B cell (primary cell): ENCODE data around the gene MBIP. TPM values are rescaled to one million over a fixed set of nuclear protein-coding genes. Genes with fewer than 3 reads are reported as not detected.

Experiments used
- ATAC-seq: fragments of 200-7000 bp; cut with Tn5 transposase; one replicate; pipeline ENCODE4 v1.10.0; 2021; ENCODE audit warnings: low read depth, mild to moderate bottlenecking, moderate number of reproducible peaks, moderate library complexity
- CTCF ChIA-PET: fragments of 350-600 bp; sonication (Branson Sonifier 250); formaldehyde crosslinking; loops from one replicate; lab custom pipeline; 2021; ENCODE audit warnings: antibody characterized with exemption, inconsistent platforms; lab: Charles Lee
- POLR2A ChIA-PET: fragments of 350-600 bp; sonication (Branson Sonifier 250); formaldehyde crosslinking; loops from one replicate; lab custom pipeline; 2021; ENCODE audit warnings: antibody characterized with exemption; lab: Charles Lee
- DNase-seq: peaks from one replicate; pipeline ENCODE4 v3.0.0; 2013
- H2AFZ ChIP-seq: 2 replicates; pipeline ENCODE4 v1.6.1; 2012; ENCODE audit warnings: mild to moderate bottlenecking, low read depth, low read length; ENCODE audit not compliant: insufficient read depth, poor library complexity, severe bottlenecking
- H3K27ac ChIP-seq, 2 donors: 1 replicate in 1 of 2; 2 replicates in 1 of 2; pipeline ENCODE4 v1.5.1; 2012 to 2013; ENCODE audit warnings: low read length in 2 of 2, mild to moderate bottlenecking in 2 of 2, moderate library complexity in 1 of 2
- H3K27me3 ChIP-seq, 4 experiments: fragments of 200-600 bp in 1 of 4; sonication (generic) in 1 of 4; replicated peaks in 1 of 4; 1 replicate in 2 of 4; 2 replicates in 2 of 4; pipeline versions ENCODE4 v1.6.1 to v1.7.0; 2013 to 2016; ENCODE audit warnings: low read length in 3 of 4, mild to moderate bottlenecking in 2 of 4, mixed read lengths in 1 of 4, moderate library complexity in 1 of 4; ENCODE audit not compliant: insufficient read depth in 4 of 4, control insufficient read depth in 3 of 4; ENCODE audit errors: control extremely low read depth in 1 of 4
- H3K36me3 ChIP-seq, 2 experiments: replicated peaks in 1 of 2; 1 replicate in 1 of 2; 2 replicates in 1 of 2; pipeline versions ENCODE4 v1.6.1 to v1.7.1; 2013; ENCODE audit warnings: low read length in 1 of 2; ENCODE audit not compliant: insufficient read depth in 2 of 2, control insufficient read depth in 1 of 2; ENCODE audit errors: control extremely low read depth in 1 of 2, extremely low read depth in 1 of 2
- H3K4me1 ChIP-seq, 2 donors: fragments of 200-600 bp in 1 of 2; sonication (generic) in 1 of 2; 1 replicate in 1 of 2; 2 replicates in 1 of 2; pipeline versions ENCODE4 v1.5.1 to v1.6.1; 2013 to 2017; ENCODE audit warnings: low read length in 2 of 2; ENCODE audit not compliant: control insufficient read depth in 2 of 2, insufficient read depth in 2 of 2
- H3K4me2 ChIP-seq: replicated peaks from 2 replicates; pipeline ENCODE3; 2012; ENCODE audit warnings: mild to moderate bottlenecking, low read depth, low read length; ENCODE audit not compliant: poor library complexity, severe bottlenecking
- H3K4me3 ChIP-seq, 5 experiments: fragments of 200-600 bp in 1 of 5; sonication (generic) in 1 of 5; 1 replicate in 3 of 5; 2 replicates in 2 of 5; pipeline versions ENCODE4 v1.5.1 to v1.7.0; 2011 to 2016; ENCODE audit warnings: low read length in 4 of 5, mild to moderate bottlenecking in 4 of 5, low read depth in 2 of 5, control low read depth in 1 of 5, moderate library complexity in 1 of 5; ENCODE audit not compliant: insufficient read depth in 1 of 5; ENCODE audit errors: control extremely low read depth in 1 of 5, extremely low read depth in 1 of 5
- H3K79me2 ChIP-seq: fragments of 200-600 bp; sonication (generic); one replicate; pipeline ENCODE4 v1.6.0; 2016; ENCODE audit warnings: low read length; ENCODE audit not compliant: control insufficient read depth, insufficient read depth
- H3K9ac ChIP-seq: fragments of 200-600 bp; sonication (generic); 2 replicates; pipeline ENCODE4 v1.6.1; 2017; ENCODE audit warnings: mild to moderate bottlenecking, low read length, moderate library complexity
- H3K9me3 ChIP-seq, 3 donors: one replicate each; pipeline versions ENCODE4 v1.6.1 to v1.7.1; 2013; ENCODE audit warnings: low read length in 2 of 3; ENCODE audit not compliant: control insufficient read depth in 2 of 3, insufficient read depth in 1 of 3; ENCODE audit errors: control extremely low read depth in 1 of 3
- H4K20me1 ChIP-seq: 2 replicates; pipeline ENCODE4 v1.6.0; 2012; ENCODE audit warnings: mild to moderate bottlenecking, low read length; ENCODE audit not compliant: insufficient read depth, control insufficient read depth, poor library complexity, severe bottlenecking
- H3K27ac Mint-ChIP-seq: one replicate; pipeline ENCODE4 v1.8.0; 2021; ENCODE audit warnings: mixed read lengths
- H3K27me3 Mint-ChIP-seq: one replicate; pipeline ENCODE4 v1.8.0; 2021; ENCODE audit warnings: mixed read lengths
- H3K4me1 Mint-ChIP-seq: one replicate; pipeline ENCODE4 v1.8.0; 2021; ENCODE audit warnings: mixed read lengths
- H3K4me3 Mint-ChIP-seq: one replicate; pipeline ENCODE4 v1.8.0; 2021; ENCODE audit warnings: mixed read lengths
- H3K9me3 Mint-ChIP-seq: one replicate; pipeline ENCODE4 v1.8.0; 2022; ENCODE audit warnings: mixed read lengths; ENCODE audit not compliant: insufficient read depth
- EZH2 ChIP-seq: IDR thresholded peaks from 2 replicates; pipeline ENCODE4 v1.6.1; 2012; ENCODE audit warnings: borderline replicate concordance, low read depth, mild to moderate bottlenecking, moderate library complexity, low read length; ENCODE audit not compliant: insufficient read depth, poor library complexity, severe bottlenecking
- WGBS: methylation state at CpG from one replicate; pipeline ENCODE4 v1.1.5; 2013; ENCODE audit warnings: missing lambda C conversion rate; ENCODE audit not compliant: insufficient coverage; 5-methylcytosine and 5-hydroxymethylcytosine counted together
- intact Hi-C: fragments of 100-400 bp; cut with micrococcal nuclease; formaldehyde crosslinking; loops from one replicate; pipeline ENCODE4 v1.10.0; 2022
- polyA minus RNA-seq: library from RNA; depleted of rRNA, polyadenylated mRNA; stranded (reverse); fragments of >200 nt; gene quantifications from 2 replicates; pipeline ENCODE4 v1.2.3, GENCODE V29; 2012
- polyA plus RNA-seq: library from polyadenylated mRNA; depleted of rRNA; stranded (reverse); fragments of >200 nt; gene quantifications from 2 replicates; pipeline ENCODE4 v1.2.3, GENCODE V29; 2012
- total RNA-seq, 2 donors: library from RNA; stranded (reverse); fragments of 120-200 nt in 1 of 2; gene quantifications; 1 replicate in 1 of 2; 2 replicates in 1 of 2; pipeline versions ENCODE4 v1.2.3 to v1.2.4, GENCODE V29; 2013 to 2022
- TF ChIP-seq, protein P1 (sequence below): fragments of 200-600 bp; IDR thresholded peaks from one replicate; pipeline ENCODE4 v1.8.0; 2022; ENCODE audit warnings: antibody characterized with exemption, mild to moderate bottlenecking

The MBIP gene, protein sequence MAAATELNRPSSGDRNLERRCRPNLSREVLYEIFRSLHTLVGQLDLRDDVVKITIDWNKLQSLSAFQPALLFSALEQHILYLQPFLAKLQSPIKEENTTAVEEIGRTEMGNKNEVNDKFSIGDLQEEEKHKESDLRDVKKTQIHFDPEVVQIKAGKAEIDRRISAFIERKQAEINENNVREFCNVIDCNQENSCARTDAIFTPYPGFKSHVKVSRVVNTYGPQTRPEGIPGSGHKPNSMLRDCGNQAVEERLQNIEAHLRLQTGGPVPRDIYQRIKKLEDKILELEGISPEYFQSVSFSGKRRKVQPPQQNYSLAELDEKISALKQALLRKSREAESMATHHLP
- 17.3 and 20.8 TPM in 2 replicates for total RNA-seq
- 11.3 TPM for total RNA-seq (2013)
- polyA plus RNA-seq = 9.3 and 14.0 TPM in 2 replicates
- polyA minus RNA-seq = 4.0 and 7.2 TPM in 2 replicates

GRCh38 chr14:36320200-36320896 is at the start of gene MBIP:
TSS of gene MBIP (minus strand) at chr14:36320637. CDS start at chr14:36320588, 49 bp downstream.
- DNase-seq = peak; percentile 94
- ChIA-PET CTCF (no interaction called here), POLR2A (interaction anchor here (0.6 kb wide), 1 partner anchor 1274 kb away, joined by 6 read pairs; the partner anchor contains the start of gene FAM177A1)
- Histone ChIP-seq H3K9ac (peak within 1 kb of the TSS; percentile 89), H2AFZ (peak within 1 kb of the TSS; percentile 87), H3K27ac (peak within 1 kb of the TSS; percentile 30 to 75), H3K4me3 (peak within 1 kb of the TSS; percentile 70 to 92 (median 84)), H3K4me2 (peak within 1 kb of the TSS; percentile 74), H4K20me1 (no peaks in the 10 kb centered on the region), H3K79me2 (peaks cover 23% of the 10 kb centered on the region), H3K27me3 (peaks cover 0 to 7% (median 0%) of the 10 kb centered on the region in 4 experiments), H3K9me3 (no peaks in the 10 kb centered on the region), H3K4me1 (peaks cover 5% of the 10 kb centered on the region in 2 donors), H3K36me3 (no peaks in the 10 kb centered on the region)
- Mint-ChIP-seq H3K27ac (peak within 1 kb of the TSS; percentile 90), H3K9me3 (peaks cover 3% of the 10 kb centered on the region), H3K4me3 (peak within 1 kb of the TSS; percentile 99), H3K27me3 (peaks cover 18% of the 10 kb centered on the region), H3K4me1 (peaks cover 18% of the 10 kb centered on the region)
- WGBS = 3% methylated on average over 21 of the region's 35 CpGs
- peak; percentile 97 for ATAC-seq
- TF ChIP-seq, protein P1, sequence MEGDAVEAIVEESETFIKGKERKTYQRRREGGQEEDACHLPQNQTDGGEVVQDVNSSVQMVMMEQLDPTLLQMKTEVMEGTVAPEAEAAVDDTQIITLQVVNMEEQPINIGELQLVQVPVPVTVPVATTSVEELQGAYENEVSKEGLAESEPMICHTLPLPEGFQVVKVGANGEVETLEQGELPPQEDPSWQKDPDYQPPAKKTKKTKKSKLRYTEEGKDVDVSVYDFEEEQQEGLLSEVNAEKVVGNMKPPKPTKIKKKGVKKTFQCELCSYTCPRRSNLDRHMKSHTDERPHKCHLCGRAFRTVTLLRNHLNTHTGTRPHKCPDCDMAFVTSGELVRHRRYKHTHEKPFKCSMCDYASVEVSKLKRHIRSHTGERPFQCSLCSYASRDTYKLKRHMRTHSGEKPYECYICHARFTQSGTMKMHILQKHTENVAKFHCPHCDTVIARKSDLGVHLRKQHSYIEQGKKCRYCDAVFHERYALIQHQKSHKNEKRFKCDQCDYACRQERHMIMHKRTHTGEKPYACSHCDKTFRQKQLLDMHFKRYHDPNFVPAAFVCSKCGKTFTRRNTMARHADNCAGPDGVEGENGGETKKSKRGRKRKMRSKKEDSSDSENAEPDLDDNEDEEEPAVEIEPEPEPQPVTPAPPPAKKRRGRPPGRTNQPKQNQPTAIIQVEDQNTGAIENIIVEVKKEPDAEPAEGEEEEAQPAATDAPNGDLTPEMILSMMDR = no peak
- TF ChIP-seq EZH2 = no peak
- intact Hi-C loops = loop anchor here (5.0 kb wide), 2 partner anchors 493 to 1273 kb away; partner anchors contain the start of genes BRMS1L and FAM177A1
